Measurements from ENCODE around the gene RAC2. TPM values are rescaled to one million over a fixed set of nuclear protein-coding genes. Genes with fewer than 3 reads are reported as not detected.

RAC2 gene
- total RNA-seq, 4 donors from 2014 or later, result 17.3 to 27.1 (median 19.6) TPM

DNA sequence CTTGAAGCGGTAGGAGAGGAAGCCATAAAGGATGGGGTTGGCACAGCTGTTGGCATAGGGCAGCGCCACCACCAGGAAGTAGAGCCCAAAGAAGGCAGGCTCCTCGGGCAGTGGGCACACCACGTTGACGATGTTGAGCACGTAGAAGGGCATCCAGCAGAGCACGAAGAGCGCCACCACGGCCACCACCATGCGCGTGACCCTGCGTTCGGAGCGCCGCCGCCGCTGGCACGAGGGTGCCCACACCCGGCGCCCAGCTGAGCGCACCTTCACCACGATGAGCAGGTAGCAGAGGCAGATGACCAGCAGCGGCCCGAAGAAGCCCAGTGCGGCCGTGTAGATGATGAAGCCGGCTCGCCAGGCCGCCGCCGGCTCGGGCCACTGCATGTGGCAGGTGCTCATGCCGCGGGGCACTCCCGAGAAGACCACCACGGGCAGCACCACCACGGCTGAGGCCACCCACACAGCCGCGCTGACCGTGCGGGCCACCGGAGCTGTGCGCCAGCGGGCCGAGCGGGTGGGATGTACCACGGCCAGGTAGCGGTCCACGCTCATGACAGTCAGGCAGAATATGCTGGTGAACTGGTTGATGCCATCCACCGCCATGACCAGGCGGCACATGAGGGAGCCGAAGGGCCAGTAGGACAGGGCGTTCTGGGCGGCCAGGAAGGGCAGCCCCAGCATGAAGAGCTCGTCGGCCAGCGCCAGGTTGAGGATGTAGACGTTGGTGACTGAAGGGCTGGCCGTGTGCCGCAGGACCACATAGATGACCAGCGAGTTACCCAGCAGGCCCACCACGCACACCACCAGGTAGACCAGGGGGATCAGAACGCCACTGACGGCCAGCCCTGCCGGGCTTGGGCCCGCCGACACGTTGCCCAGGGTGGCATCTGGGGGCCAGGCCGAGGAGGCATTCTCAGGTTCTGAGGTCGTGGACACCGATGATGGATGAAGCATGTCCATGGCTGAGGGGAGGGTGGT is 36.9 kb downstream of the RAC2 start:
- no peak for DNase-seq
- no peaks in the 10 kb centered on the region for H3K36me3 ChIP-seq
- peaks cover 0 to 25% (median 0%) of the 10 kb centered on the region in 4 donors for H3K27me3 ChIP-seq
- no peak overlapping the region for H3K27ac ChIP-seq
- no peaks in the 10 kb centered on the region for H3K9me3 ChIP-seq
- 85 to 93% methylated on average over 18 to 25 of the region's 71 CpGs for WGBS, 2 donors
- intact Hi-C loops (cut with DNase I), result no loop called here
- TF ChIP-seq, protein P1, sequence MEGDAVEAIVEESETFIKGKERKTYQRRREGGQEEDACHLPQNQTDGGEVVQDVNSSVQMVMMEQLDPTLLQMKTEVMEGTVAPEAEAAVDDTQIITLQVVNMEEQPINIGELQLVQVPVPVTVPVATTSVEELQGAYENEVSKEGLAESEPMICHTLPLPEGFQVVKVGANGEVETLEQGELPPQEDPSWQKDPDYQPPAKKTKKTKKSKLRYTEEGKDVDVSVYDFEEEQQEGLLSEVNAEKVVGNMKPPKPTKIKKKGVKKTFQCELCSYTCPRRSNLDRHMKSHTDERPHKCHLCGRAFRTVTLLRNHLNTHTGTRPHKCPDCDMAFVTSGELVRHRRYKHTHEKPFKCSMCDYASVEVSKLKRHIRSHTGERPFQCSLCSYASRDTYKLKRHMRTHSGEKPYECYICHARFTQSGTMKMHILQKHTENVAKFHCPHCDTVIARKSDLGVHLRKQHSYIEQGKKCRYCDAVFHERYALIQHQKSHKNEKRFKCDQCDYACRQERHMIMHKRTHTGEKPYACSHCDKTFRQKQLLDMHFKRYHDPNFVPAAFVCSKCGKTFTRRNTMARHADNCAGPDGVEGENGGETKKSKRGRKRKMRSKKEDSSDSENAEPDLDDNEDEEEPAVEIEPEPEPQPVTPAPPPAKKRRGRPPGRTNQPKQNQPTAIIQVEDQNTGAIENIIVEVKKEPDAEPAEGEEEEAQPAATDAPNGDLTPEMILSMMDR (IDR thresholded peaks at IDR 0.05), result no peak
- no peak for TF ChIP-seq POLR2A (IDR thresholded peaks at IDR 0.05)
- H3K4me1 ChIP-seq, result no peaks in the 10 kb centered on the region
- H3K4me3 ChIP-seq, result no peak overlapping the region

DNA sequence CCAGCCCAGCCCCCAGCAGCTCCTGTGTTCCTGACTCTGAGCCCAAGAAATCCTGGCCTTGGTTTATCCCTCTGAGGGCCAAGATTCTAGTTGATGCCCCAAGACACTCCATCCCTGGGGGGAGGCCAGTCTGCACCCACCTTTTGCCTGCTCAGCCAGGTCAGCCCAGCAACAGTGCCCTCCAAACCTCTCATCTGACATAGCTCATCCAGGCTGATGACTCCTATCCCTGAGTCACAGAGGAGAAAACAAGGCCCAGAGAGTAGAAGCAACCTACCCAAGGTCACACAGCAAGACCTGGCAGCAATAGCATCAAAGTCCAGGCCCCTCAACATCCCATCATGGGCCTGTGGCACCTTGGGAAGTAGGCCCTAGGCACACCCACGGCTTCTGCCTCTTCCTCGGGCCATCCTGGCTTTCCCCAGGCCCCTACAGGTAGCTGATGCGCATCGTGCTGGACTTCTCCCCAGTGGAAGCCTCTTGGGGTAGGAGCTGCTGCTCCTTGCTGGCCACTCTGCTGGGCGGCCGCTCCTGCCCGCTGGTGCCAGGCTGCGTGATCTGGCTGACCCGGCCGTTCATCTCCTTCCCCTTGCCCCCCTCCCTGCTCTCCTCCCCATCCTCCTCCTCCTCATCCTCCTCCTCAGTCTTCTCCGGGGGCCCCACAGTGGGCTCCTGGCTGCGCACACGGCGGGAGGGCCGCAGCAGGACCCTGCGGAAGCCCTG is 37.8 kb downstream of the RAC2 start:
- intact Hi-C loops (cut with DNase I), result no loop called here
- DNase-seq, result no peak
- TF ChIP-seq, protein P1 (IDR thresholded peaks at IDR 0.05), result no peak
- no peak for TF ChIP-seq POLR2A (IDR thresholded peaks at IDR 0.05)
- Histone ChIP-seq H3K4me3 (no peak overlapping the region), H3K36me3 (no peaks in the 10 kb centered on the region), H3K27me3 (peaks cover 0 to 17% (median 0%) of the 10 kb centered on the region in 4 donors), H3K4me1 (no peaks in the 10 kb centered on the region), H3K9me3 (no peaks in the 10 kb centered on the region), H3K27ac (no peak overlapping the region)
- WGBS, 2 donors, result 84 to 88% methylated on average over 8 to 9 of the region's 16 CpGs

DNA sequence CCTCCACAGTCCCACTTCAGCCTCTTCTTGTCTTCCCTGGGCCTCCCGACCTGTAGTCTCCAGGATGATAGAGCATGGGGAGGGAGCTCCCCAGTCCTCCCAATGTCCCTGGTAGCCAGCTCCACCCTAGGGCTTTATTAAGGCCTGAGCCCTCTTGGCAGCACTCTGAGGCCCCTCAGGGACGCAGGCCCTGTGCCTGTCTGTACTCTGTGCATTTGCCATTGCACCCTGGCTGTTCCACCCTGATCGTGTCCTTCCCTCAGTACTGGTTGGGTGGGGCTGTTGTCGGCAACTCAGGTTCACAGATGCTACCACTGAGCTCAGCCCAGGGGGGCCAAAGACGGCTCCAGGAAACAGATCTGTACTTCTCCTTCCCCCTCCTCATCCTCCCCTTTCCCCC is 39.0 kb downstream of the RAC2 start:
- intact Hi-C loops (cut with DNase I), result no loop called here
- 79% methylated on average over 4 of the region's 5 CpGs; no CpG with 5 or more reads in 1 of the 2 donors for whole genome bisulfite sequencing, 2 donors

DNA sequence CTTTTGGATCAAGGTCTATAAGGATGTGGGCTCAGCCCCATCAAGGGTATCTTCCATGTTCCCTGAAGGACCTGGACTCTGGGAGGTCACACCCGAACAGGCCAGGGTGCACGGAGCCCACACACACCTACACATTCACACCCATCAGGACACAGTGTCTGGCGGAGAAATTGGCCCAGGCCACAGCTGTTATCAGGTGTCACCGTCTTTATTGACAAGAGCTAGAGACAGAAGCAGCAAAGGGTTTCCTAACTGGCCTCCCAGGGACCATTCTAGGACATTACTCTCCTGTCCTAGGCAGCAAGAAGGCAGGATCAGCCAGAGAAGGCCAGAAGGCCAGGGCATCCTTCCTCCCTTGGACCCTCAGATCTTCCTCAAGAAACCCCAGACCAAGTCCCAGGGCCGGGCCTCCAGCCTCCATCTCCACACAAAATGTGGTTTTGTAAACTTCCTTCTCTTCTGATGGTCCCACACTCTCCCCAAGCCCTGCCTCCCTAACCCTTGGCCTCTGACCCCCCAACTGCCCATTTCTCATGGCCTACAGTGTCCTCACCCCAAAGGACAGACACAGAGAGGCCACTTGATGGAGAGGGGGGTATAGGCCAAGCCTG is 39.9 kb downstream of the RAC2 start:
- Histone ChIP-seq H3K4me1 (peaks cover 4 to 6% (median 5%) of the 10 kb centered on the region in 3 donors), H3K9me3 (no peaks in the 10 kb centered on the region), H3K27ac (no peak overlapping the region), H3K27me3 (no peaks in the 10 kb centered on the region), H3K36me3 (no peaks in the 10 kb centered on the region), H3K4me3 (no peak overlapping the region)
- DNase-seq, result no peak
- WGBS, 2 donors, result 67 to 83% methylated on average over 1 to 5 of the region's 5 CpGs
- TF ChIP-seq, protein P1 (IDR thresholded peaks at IDR 0.05), result no peak
- no peak for TF ChIP-seq POLR2A (IDR thresholded peaks at IDR 0.05)
- intact Hi-C loops (cut with DNase I), result loop anchor here (5.0 kb wide), 1 partner anchor 122 kb away; no protein-coding TSS in a partner anchor

More for the DNA sequence above, 39.0 kb downstream of the RAC2 start:
- no peak overlapping the region for H3K4me3 ChIP-seq
- no peak overlapping the region for H3K27ac ChIP-seq
- H3K4me1 ChIP-seq, result no peaks in the 10 kb centered on the region
- H3K9me3 ChIP-seq, result no peaks in the 10 kb centered on the region
- TF ChIP-seq POLR2A (IDR thresholded peaks at IDR 0.05), result no peak
- TF ChIP-seq, protein P1 (IDR thresholded peaks at IDR 0.05), result no peak
- DNase-seq, result no peak
- no peaks in the 10 kb centered on the region for H3K36me3 ChIP-seq
- peaks cover 0 to 4% (median 0%) of the 10 kb centered on the region in 4 donors for H3K27me3 ChIP-seq
